Panc1 (cell line): ENCODE measurements around the gene RSPO4.

Experiments used
- CTCF ChIP-seq: fragments of 450-650 bp; IDR thresholded peaks from 2 replicates; pipeline ENCODE4 v1.5.1; 2017; ENCODE audit warnings: mild to moderate bottlenecking
- POLR2AphosphoS5 ChIP-seq: IDR thresholded peaks from 2 replicates; pipeline ENCODE4 v1.6.1; 2012; ENCODE audit warnings: mild to moderate bottlenecking, low read depth, low read length, moderate library complexity

DNA sequence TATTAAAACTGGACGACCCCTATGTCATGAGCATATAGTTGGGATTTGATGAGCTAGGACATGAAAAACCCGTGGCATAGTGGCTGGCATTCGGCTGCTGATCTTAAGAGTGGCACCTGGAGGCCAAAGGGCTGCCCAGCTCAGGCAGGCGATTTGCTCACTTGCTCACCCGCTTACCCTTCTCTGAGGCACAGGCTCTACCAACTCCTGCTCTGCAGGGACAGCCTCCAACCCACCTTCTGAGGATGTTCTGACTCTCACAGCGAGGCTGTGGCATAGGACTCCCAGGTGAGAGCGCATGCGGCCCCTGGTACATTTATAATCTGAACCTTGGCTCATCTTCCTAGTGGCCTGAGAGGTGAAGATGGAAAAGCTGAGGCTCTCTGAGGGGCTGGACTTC is 995 bp downstream of the RSPO4 start:
- TF ChIP-seq CTCF: no peak
- TF ChIP-seq POLR2AphosphoS5: no peak
